Measurements from ENCODE around the gene MTMR1. TPM values are rescaled to one million over a fixed set of nuclear protein-coding genes. Genes with fewer than 3 reads are reported as not detected.
A peak's percentile ranks its signal among the peaks of the same experiment; 100 is the strongest.

Gene MTMR1
- polyA plus RNA-seq, 3 donors from 2014 or later = 13.9 to 21.3 (median 15.3) TPM

DNA sequence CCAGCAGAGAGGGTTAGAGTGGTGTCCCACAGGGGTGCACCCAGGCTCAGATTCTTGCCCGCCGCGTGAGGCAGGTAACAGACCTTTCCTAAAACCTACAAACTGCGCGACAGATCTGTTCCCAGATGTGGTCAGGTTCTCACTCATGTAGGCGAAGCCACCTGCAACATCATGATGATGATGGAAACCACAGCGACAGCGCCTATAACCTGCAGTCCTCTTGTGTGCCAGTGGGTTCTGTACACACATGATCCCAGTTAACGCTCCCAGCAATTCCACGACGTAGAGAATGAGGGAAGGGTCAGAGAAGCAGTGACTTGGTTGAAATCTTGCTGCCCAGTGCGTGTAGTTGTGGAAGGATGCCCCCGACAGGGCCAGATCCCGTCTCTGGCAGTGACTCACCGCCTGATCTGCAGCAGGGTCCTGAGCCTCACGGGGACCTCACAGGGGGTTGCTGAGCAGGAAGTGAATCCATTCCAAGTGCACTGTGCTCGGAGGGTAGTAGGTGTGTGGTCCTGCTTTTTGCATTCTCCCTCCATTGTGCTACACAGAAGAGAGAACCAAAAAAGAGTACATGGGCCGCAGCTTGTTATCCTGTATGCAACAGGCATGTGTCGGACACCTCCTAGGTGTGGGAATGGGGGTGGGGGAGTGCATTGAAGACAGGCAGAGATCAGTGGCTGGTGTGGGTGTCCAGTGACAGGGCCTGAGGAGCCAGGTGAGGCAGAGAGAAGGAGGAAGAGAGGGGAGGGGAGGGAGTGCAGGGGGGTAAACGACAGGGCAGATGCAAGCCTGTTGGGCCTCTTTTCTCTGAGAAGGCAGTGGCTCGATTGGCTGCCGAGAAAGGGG, 66.6 kb downstream of the MTMR1 start:
- H3K27ac Mint-ChIP-seq = no peak overlapping the region
- H3K36me3 Mint-ChIP-seq = peaks cover 0 to 6% (median 0%) of the 10 kb centered on the region in 3 donors

DNA sequence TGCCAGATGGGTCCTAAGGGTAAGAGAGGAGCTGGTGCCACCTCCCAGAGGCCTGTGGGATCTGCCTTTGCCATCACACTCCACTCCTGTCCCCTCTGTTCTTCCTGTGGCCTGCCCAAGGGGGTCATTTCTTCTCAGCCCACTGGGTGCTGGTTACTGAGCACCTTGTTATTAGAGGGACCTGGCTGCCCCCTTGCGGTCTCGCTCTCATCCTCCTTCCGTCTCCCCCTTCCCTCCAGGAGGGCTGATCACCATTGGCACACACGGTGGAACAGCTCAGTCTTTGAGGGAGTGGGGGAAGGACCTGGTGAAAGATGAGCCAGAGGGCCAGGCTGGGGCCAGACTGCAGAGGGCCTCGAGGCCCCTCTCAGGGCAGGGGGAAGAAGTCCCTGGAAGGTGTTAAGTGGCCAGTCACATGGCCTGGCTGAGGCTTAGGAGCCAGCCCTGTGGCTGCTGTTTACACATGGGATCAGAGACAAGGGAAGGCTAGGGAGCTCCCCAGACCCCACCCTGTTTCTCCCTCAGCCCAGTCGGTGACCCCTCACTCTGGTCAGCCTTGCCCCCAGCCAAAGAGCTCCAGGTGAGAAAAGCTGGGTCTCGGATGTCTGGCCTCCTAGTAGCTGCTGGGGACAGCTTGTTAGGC, 68.1 kb downstream of the MTMR1 start:
- no peaks in the 10 kb centered on the region for H3K36me3 Mint-ChIP-seq
- no peak overlapping the region for H3K27ac Mint-ChIP-seq
- peaks cover 1 to 5% (median 4%) of the 10 kb centered on the region in 3 donors for H3K27me3 Mint-ChIP-seq (ENCODE audit: low read depth in 3 of 3)
- no peak for DNase-seq
- no peak overlapping the region for H3K4me3 Mint-ChIP-seq
- H3K9me3 Mint-ChIP-seq = no peaks in the 10 kb centered on the region
- H3K4me1 Mint-ChIP-seq = no peaks in the 10 kb centered on the region

More for the DNA sequence above, 66.6 kb downstream of the MTMR1 start:
- Mint-ChIP-seq H3K4me1 (peaks cover 10 to 11% of the 10 kb centered on the region in 2 donors), H3K4me3 (no peak overlapping the region), H3K9me3 (no peaks in the 10 kb centered on the region), H3K27me3 (ENCODE audit: low read depth in 3 of 3) (peaks cover 1 to 5% (median 4%) of the 10 kb centered on the region in 3 donors)
- no peak for DNase-seq

DNA sequence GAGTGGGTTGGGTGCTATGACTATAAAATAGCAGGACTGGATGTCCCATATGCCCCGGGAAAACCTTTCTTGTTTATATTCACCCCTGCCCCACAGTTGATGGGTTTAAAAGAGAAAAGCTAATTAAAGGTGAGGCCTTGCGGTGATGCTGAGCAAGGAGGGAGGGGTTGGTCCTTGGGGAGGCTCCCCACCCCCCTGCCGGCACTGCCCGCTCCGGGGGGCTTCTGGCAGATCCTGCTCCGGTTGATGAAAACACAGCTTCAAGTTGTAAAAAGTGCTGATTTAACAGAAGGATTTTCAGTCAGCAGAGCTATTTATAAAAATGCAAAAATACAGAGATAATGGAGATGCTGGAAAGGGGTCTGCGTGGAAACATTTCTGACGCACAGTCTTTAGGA, 68.6 kb downstream of the MTMR1 start:
- peaks cover 1 to 5% (median 4%) of the 10 kb centered on the region in 3 donors for H3K27me3 Mint-ChIP-seq (ENCODE audit: low read depth in 3 of 3)
- no peak overlapping the region for H3K27ac Mint-ChIP-seq
- no peak for DNase-seq
- no peaks in the 10 kb centered on the region for H3K9me3 Mint-ChIP-seq
- H3K36me3 Mint-ChIP-seq = no peaks in the 10 kb centered on the region
- no peaks in the 10 kb centered on the region for H3K4me1 Mint-ChIP-seq
- H3K4me3 Mint-ChIP-seq = no peak overlapping the region

DNA sequence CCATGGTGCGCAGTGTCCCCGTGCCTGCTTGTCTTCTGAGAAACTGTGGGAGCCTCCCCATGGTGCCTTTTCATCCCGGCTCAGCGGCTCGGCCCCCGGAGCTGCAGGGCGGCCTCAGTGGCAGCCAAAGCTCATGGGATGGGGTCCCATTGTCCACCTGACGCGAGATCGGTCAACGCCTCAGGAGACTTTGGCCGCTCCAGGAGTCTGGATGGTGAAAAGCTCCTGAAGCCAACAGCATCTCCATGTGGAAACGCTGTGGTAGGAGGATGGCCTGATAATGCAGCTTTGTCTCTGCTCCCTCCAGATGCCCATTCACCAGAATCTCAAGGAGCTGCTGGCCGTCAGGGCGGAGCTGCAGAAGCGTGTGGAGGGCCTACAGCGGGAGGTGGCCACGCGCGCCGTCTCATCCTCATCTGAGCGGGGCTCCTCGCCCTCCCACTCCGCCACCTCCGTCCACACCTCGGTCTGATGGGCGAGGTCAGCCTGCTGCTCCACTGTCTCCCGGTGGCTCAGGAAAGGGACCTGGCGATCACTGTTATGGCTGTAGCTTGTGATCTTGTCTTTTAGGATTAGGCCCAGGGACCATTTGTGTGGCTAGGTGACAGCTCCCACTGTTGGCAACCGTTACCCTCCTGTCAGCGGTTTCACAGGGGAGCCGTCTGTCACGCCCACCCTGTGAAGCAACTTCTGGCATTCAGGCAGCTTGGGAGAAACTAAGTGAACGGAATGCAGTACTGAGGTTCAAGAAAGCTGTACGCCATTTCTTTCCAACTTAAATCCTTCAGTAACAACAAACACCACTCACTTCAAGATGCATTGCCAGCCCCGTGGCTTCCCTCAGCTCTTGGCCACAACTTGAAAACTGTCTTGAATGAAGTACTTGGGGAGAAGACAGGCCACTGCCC, 69.3 kb downstream of the MTMR1 start:
- peak overlapping the region in 1 of 6 donors; percentile 61 for H3K27ac Mint-ChIP-seq
- H3K4me1 Mint-ChIP-seq = no peaks in the 10 kb centered on the region
- H3K27me3 Mint-ChIP-seq (ENCODE audit: low read depth in 3 of 3) = peaks cover 1 to 3% (median 2%) of the 10 kb centered on the region in 3 donors
- no peak overlapping the region for H3K4me3 Mint-ChIP-seq
- H3K9me3 Mint-ChIP-seq = no peaks in the 10 kb centered on the region
- H3K36me3 Mint-ChIP-seq = no peaks in the 10 kb centered on the region
- no peak for DNase-seq

DNA sequence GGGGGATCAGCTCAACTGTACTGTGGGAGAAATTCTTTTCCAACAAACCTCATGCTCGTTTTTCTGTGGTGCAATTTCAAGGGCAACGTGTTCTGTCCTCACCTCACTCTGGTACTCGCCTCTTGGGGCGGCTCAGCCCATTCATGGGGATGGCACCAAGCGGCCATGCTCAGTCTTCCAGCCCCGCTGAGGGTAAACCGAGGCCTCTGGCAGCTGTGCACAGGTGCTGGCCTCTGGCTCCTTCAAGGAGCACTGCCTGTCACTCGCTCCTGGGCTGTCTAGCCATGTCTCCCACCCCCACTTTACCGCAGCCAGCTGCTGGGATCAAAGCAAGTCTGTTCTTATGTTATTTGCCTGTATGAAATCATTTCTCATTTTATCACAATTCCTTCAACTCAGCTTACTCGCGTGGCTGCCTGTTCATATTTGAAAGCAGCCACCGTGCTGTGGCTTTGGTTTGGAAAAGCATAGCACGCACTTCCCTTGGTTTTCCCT, 70.2 kb downstream of the MTMR1 start:
- H3K27me3 Mint-ChIP-seq (ENCODE audit: low read depth in 3 of 3) = peaks cover 1 to 3% (median 2%) of the 10 kb centered on the region in 3 donors
- no peaks in the 10 kb centered on the region for H3K36me3 Mint-ChIP-seq
- peak overlapping the region in 1 of 6 donors; percentile 40 for H3K27ac Mint-ChIP-seq
- DNase-seq = no peak
- no peak overlapping the region for H3K4me3 Mint-ChIP-seq
- no peaks in the 10 kb centered on the region for H3K4me1 Mint-ChIP-seq
- no peaks in the 10 kb centered on the region for H3K9me3 Mint-ChIP-seq

DNA sequence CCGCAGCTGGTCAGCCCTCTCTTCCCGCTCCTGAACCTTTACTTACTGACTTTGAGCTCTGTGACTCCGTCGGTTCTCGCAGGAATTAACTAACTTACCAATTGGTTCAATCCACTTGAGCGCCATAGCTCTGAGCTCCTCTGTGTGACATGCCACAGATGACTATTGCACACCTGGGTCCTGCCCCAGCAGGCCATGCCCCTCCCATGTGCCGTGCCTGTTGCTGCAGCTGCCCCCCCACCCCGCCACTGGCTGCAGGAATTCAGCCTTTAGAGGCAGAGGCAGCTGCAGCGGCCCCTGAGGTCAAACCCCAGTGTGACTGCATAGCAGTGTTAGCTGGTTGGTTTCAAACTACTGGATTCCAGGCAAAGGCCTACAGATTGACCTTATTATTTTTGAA, 70.6 kb downstream of the MTMR1 start:
- H3K27me3 Mint-ChIP-seq (ENCODE audit: low read depth in 3 of 3) = peaks cover 1 to 6% (median 2%) of the 10 kb centered on the region in 3 donors
- H3K9me3 Mint-ChIP-seq = no peaks in the 10 kb centered on the region
- no peaks in the 10 kb centered on the region for H3K36me3 Mint-ChIP-seq
- H3K4me1 Mint-ChIP-seq = no peaks in the 10 kb centered on the region
- H3K27ac Mint-ChIP-seq = no peak overlapping the region
- H3K4me3 Mint-ChIP-seq = no peak overlapping the region
- no peak for DNase-seq

DNA sequence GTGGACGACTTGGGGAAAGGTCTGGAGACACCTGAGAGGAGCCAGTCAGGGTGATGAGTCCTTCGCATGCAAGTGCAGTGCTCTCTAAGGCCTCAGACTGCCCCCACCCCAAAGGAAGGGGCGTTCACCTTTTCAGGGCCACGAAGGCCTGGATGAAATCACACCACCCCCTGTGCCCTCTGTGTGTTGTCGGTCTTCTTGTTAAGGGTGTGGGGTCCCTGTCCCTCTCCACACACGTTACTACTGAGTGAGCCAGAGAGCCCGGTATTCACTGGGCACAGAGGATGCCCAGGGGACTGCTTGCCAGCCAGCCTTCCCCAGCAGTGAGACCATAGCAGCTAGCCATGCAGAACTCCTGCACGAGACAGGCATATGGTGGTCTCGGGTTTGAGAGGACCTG, 72.0 kb downstream of the MTMR1 start:
- no peak overlapping the region for H3K27ac Mint-ChIP-seq
- peaks cover 0 to 3% (median 1%) of the 10 kb centered on the region in 3 donors for H3K27me3 Mint-ChIP-seq (ENCODE audit: low read depth in 3 of 3)
- H3K4me1 Mint-ChIP-seq = no peaks in the 10 kb centered on the region
- H3K36me3 Mint-ChIP-seq = no peaks in the 10 kb centered on the region
- no peak for DNase-seq
- no peaks in the 10 kb centered on the region for H3K9me3 Mint-ChIP-seq
- no peak overlapping the region for H3K4me3 Mint-ChIP-seq

DNA sequence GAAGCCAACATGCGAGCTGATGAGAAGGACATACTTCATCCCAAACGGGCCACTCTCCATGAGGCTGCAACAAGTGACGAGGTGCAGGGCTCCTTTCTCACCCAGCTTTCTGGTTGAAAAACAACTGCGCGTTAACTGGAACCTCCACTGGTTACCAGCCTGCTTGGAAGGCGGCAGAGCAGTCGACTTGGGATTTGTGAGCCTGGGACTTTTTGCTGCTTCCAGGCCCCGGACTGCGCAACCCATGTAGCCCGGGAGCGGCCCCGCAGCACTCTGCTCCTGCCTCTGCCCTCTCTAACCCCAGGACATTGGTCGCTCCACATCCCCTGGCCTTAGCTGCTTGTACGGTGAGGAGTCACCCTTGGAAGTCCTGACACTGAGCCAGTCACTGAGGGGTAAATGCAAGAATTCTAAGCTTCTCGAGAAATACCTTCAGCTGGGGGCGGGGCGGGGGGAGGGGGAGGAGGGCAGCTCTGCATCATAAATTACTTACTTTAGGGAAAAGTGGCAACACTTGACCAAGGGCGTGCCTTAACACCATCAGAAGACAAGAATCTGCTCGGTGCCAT, 72.7 kb downstream of the MTMR1 start:
- Mint-ChIP-seq H3K27me3 (ENCODE audit: low read depth in 3 of 3) (peaks cover 0 to 3% (median 1%) of the 10 kb centered on the region in 3 donors), H3K36me3 (no peaks in the 10 kb centered on the region), H3K27ac (peak overlapping the region in 1 of 6 donors; percentile 46), H3K9me3 (no peaks in the 10 kb centered on the region), H3K4me3 (no peak overlapping the region), H3K4me1 (no peaks in the 10 kb centered on the region)
- no peak for DNase-seq

DNA sequence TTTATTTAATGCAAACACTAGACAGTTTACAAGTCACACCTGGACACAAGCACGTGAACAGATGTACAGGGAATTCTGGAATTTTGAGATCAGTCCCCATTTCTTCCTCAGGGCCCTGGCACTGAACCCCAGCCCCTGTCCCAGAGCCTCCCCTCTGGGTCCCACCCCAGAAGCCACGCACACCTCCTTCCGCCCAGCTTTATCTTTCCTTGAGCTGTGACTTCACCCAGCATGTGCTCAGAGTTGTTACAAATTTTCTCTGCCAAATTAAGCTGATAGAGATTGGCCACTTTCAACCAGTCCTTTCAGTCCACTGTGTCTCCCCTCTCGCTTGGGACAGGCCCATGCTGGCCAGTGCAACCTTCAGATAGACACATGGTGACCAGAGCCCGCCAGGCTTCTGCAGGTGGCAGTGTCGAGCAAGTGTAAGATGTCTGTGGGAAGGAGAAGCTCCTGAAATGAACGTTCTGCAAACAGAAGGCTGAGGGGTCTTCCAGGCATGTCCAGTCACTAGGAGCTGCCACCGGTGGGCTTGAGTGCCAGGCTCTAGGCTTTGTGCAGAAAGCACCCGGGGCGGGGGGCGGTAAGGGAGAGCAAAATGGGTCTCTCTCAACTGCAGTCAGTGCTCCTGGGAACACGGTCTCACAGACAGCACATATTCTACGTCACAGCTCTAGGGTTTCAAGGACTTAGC, 73.3 kb downstream of the MTMR1 start:
- peak overlapping the region in 2 of 6 donors; percentile 4 to 46 for H3K27ac Mint-ChIP-seq
- no peak for DNase-seq
- H3K4me3 Mint-ChIP-seq = no peak overlapping the region
- H3K27me3 Mint-ChIP-seq (ENCODE audit: low read depth in 3 of 3) = peaks cover 0 to 3% (median 1%) of the 10 kb centered on the region in 3 donors
- no peaks in the 10 kb centered on the region for H3K9me3 Mint-ChIP-seq
- H3K4me1 Mint-ChIP-seq = no peaks in the 10 kb centered on the region
- H3K36me3 Mint-ChIP-seq = no peaks in the 10 kb centered on the region

DNA sequence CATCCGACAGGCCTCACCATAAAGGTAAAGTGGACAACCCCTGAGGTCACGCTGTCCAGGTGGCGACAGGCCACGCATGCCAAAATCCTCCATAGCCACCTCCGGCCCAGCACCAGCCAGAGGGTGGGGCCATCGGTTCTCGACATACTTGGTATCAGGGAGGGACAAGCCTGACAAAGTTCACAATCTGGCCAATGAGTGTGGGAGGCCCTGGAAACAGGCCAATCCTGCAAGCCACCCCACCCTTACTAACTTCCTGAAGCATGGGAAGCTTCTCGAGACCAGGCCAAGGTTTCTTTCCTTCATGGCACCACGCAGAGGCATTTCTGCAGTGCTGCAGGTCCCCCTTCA, 73.8 kb downstream of the MTMR1 start:
- Mint-ChIP-seq H3K27ac (peak overlapping the region in 1 of 6 donors; percentile 4), H3K27me3 (ENCODE audit: low read depth in 3 of 3) (peaks cover 0 to 3% (median 1%) of the 10 kb centered on the region in 3 donors), H3K36me3 (no peaks in the 10 kb centered on the region), H3K4me1 (no peaks in the 10 kb centered on the region), H3K9me3 (no peaks in the 10 kb centered on the region), H3K4me3 (no peak overlapping the region)
- no peak for DNase-seq

DNA sequence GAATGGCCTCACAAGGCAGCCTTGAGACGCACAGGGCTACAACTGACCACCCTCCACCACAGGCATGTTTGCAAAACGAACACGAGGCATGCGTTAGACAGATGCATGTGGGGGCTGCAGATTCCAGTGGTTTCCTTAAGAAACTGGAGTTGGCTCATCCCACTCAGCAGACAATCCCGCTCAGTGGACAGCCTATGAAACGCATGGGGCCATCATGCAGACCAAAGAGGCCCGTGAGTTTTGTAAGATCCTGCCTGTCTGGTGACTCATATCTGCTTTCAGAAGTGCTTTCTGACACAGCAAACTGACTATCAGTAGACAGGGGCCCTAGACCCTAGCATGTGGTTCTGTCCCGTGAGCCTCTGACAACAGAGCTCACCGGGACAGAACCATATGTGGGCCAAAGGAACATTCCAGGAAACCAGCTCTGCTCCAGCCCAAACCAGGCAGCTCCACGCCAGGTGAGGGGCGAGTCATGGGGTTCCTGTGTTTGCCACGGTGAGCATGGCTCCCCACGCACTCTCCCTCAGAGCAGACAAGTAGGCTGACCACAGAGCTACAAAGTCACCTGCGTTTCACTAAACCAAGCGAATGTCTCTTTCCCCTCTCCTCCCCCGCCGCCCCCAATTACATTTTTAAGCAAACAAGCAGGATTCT, 74.4 kb downstream of the MTMR1 start:
- DNase-seq = no peak
- Mint-ChIP-seq H3K36me3 (no peaks in the 10 kb centered on the region), H3K27me3 (ENCODE audit: low read depth in 3 of 3) (peaks cover 0 to 3% (median 2%) of the 10 kb centered on the region in 3 donors), H3K9me3 (no peaks in the 10 kb centered on the region), H3K4me1 (no peaks in the 10 kb centered on the region), H3K27ac (no peak overlapping the region), H3K4me3 (no peak overlapping the region)

DNA sequence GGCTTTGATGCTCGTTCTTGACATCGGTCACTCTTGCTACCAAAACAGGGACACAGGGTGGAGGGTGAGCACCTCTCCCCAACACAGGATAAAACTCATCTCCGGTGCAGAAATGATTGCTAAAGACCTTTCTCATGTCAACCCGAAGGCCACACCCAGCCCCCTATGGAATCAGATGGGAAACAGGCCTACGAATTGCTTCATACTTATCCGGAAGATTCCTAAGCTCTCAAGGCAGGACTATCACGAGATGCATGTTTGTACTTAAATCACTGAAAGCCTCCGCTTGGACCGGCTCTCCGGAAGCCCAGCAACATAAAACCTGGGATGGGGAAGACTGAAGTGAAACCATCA, 74.9 kb downstream of the MTMR1 start:
- no peaks in the 10 kb centered on the region for H3K4me1 Mint-ChIP-seq
- peaks cover 0 to 4% (median 3%) of the 10 kb centered on the region in 3 donors for H3K27me3 Mint-ChIP-seq (ENCODE audit: low read depth in 3 of 3)
- H3K36me3 Mint-ChIP-seq = no peaks in the 10 kb centered on the region
- no peak overlapping the region for H3K27ac Mint-ChIP-seq
- no peak for DNase-seq
- H3K9me3 Mint-ChIP-seq = no peaks in the 10 kb centered on the region
- H3K4me3 Mint-ChIP-seq = no peak overlapping the region
